Panc1 (cell line): ENCODE measurements around the gene CLIC6.

Experiments used
- CTCF ChIP-seq: fragments of 450-650 bp; IDR thresholded peaks from 2 replicates; pipeline ENCODE4 v1.5.1; 2017; ENCODE audit warnings: mild to moderate bottlenecking
- POLR2AphosphoS5 ChIP-seq: IDR thresholded peaks from 2 replicates; pipeline ENCODE4 v1.6.1; 2012; ENCODE audit warnings: mild to moderate bottlenecking, low read depth, low read length, moderate library complexity
- REST ChIP-seq, 2 experiments: IDR thresholded peaks; 2 replicates each; pipeline ENCODE4 v1.6.1; 2011 to 2012; ENCODE audit warnings: low read depth in 2 of 2, control low read depth in 1 of 2, low read length in 1 of 2, mild to moderate bottlenecking in 1 of 2, moderate library complexity in 1 of 2; ENCODE audit not compliant: insufficient read depth in 1 of 2
- TCF7L2 ChIP-seq: IDR thresholded peaks from 2 replicates; pipeline ENCODE4 v1.6.1; 2011; ENCODE audit warnings: mild to moderate bottlenecking, low read depth, low read length, inconsistent platforms

- TF ChIP-seq POLR2AphosphoS5 (no peak), CTCF (no peak), REST (IDR thresholded peaks at IDR 0.05; ENCODE audit: insufficient read depth in 1 of 2, low read depth in 2 of 2, low read length in 1 of 2) (no peak), TCF7L2 (no peak)
These were observed 56.0 kb downstream of the CLIC6 start for GRCh38 chr21:34724857-34725195.
